ENCODE results near the gene TMEM117. TPM values are rescaled to one million over a fixed set of nuclear protein-coding genes. Genes with fewer than 3 reads are reported as not detected.

The TMEM117 gene
- polyA plus RNA-seq, 1 donor: 14.9 TPM

DNA sequence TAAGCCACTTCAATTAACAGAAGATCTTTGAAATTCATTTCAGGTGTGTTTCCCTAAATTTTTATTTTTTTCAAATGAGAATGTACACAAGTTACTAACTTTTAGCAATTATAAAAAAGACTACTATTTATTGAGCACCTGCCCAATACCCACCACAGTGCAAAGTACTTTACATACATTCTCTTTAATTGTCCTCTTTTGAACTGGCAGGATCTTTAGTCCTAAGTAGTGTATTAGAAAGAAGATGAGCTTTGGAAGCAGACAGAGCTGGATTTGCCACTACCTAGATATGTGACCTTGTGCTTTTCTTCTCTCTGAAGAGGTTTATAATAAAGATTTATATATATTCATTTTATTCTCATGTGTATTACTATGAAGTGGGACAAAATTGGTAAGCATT, 63.7 kb downstream of the TMEM117 start:
- Histone ChIP-seq H3K27ac (ENCODE audit: low read length) (no peak overlapping the region), H3K4me3 (ENCODE audit: low read length) (no peak overlapping the region), H3K27me3 (ENCODE audit: control insufficient read depth, insufficient read depth, low read length) (no peaks in the 10 kb centered on the region), H3K4me1 (ENCODE audit: control insufficient read depth, insufficient read depth, low read length) (no peaks in the 10 kb centered on the region), H3K36me3 (ENCODE audit: control insufficient read depth, insufficient read depth, low read length) (no peaks in the 10 kb centered on the region), H3K9me3 (ENCODE audit: control insufficient read depth, low read depth, low read length) (no peaks in the 10 kb centered on the region)
- no peak for DNase-seq

- Histone ChIP-seq H3K27me3 (ENCODE audit: control insufficient read depth, insufficient read depth, low read length) (no peaks in the 10 kb centered on the region), H3K4me1 (ENCODE audit: control insufficient read depth, insufficient read depth, low read length) (no peaks in the 10 kb centered on the region), H3K9me3 (ENCODE audit: control insufficient read depth, low read depth, low read length) (peaks cover 4% of the 10 kb centered on the region), H3K36me3 (ENCODE audit: control insufficient read depth, insufficient read depth, low read length) (no peaks in the 10 kb centered on the region), H3K4me3 (ENCODE audit: low read length) (no peak overlapping the region), H3K27ac (ENCODE audit: low read length) (no peak overlapping the region)
- no peak for DNase-seq
Observed at GRCh38 chr12:43903686-43904085, 67.8 kb downstream of the TMEM117 start.

- Histone ChIP-seq H3K4me3 (ENCODE audit: low read length) (no peak overlapping the region), H3K36me3 (ENCODE audit: control insufficient read depth, insufficient read depth, low read length) (no peaks in the 10 kb centered on the region), H3K27ac (ENCODE audit: low read length) (no peak overlapping the region), H3K27me3 (ENCODE audit: control insufficient read depth, insufficient read depth, low read length) (no peaks in the 10 kb centered on the region), H3K4me1 (ENCODE audit: control insufficient read depth, insufficient read depth, low read length) (no peaks in the 10 kb centered on the region), H3K9me3 (ENCODE audit: control insufficient read depth, low read depth, low read length) (no peaks in the 10 kb centered on the region)
- WGBS (ENCODE audit: insufficient coverage, low lambda C conversion rate): no CpG with 5 or more reads among the region's 1 CpG
- DNase-seq: no peak
Observed at GRCh38 chr12:43912859-43913258, 77.0 kb downstream of the TMEM117 start.

DNA sequence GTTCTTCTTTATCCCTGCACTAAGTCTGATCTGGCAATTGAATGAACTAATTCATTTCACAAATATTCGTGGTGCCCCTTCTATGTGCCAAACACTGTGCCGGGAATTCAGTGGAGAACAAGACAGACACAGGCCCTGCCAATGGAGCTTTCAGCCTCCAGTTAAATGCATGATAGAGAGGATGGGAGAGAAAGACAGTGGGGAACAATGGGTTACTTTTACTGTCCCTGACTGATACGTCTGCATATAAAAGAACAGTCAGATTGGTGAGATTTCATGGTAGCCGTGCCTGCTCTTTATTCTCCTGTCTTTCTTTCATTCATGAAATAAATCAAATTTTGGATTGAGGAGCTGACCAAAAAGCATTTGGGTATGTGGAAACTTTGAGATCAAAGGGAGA, 78.5 kb downstream of the TMEM117 start:
- no peaks in the 10 kb centered on the region for H3K36me3 ChIP-seq (ENCODE audit: control insufficient read depth, insufficient read depth, low read length)
- H3K4me1 ChIP-seq (ENCODE audit: control insufficient read depth, insufficient read depth, low read length): no peaks in the 10 kb centered on the region
- no peak overlapping the region for H3K27ac ChIP-seq (ENCODE audit: low read length)
- no peak for DNase-seq
- H3K9me3 ChIP-seq (ENCODE audit: control insufficient read depth, low read depth, low read length): no peaks in the 10 kb centered on the region
- H3K4me3 ChIP-seq (ENCODE audit: low read length): no peak overlapping the region
- 83% methylated on average over 1 of the region's 4 CpGs for WGBS (ENCODE audit: insufficient coverage, low lambda C conversion rate)
- no peaks in the 10 kb centered on the region for H3K27me3 ChIP-seq (ENCODE audit: control insufficient read depth, insufficient read depth, low read length)

DNA sequence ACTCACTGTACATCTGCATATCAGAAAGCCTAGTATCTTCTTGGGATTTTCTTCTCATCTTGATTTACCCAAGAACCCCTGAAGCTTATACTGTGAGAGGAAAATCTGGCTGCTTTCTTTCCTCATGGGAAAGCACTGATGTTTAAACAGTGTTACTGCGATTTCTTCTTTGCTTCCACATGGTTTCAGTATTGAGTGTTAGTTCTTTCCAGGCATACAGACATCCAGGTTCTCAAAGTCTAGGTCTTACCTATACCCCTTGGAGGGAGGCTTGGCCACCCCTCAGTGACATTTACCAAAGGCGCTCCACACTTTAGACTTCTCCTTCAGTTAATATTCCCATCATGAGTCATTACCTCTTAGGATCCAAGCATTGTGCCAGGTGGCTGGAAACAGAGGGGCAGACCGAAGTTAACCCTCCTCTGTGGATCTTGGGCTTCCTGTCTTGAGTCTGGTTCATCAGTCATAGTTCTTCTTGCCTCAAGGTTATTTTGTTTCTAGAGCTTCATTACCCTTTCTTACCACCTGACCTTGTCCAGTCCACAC, 79.1 kb downstream of the TMEM117 start:
- H3K9me3 ChIP-seq (ENCODE audit: control insufficient read depth, low read depth, low read length): no peaks in the 10 kb centered on the region
- no peaks in the 10 kb centered on the region for H3K4me1 ChIP-seq (ENCODE audit: control insufficient read depth, insufficient read depth, low read length)
- H3K4me3 ChIP-seq (ENCODE audit: low read length): no peak overlapping the region
- H3K27me3 ChIP-seq (ENCODE audit: control insufficient read depth, insufficient read depth, low read length): no peaks in the 10 kb centered on the region
- H3K27ac ChIP-seq (ENCODE audit: low read length): no peak overlapping the region
- 65% methylated on average over 2 of the region's 3 CpGs for WGBS (ENCODE audit: insufficient coverage, low lambda C conversion rate)
- no peaks in the 10 kb centered on the region for H3K36me3 ChIP-seq (ENCODE audit: control insufficient read depth, insufficient read depth, low read length)
- DNase-seq: no peak

- Histone ChIP-seq H3K4me3 (ENCODE audit: low read length) (no peak overlapping the region), H3K27me3 (ENCODE audit: control insufficient read depth, insufficient read depth, low read length) (no peaks in the 10 kb centered on the region), H3K4me1 (ENCODE audit: control insufficient read depth, insufficient read depth, low read length) (no peaks in the 10 kb centered on the region), H3K27ac (ENCODE audit: low read length) (no peak overlapping the region), H3K36me3 (ENCODE audit: control insufficient read depth, insufficient read depth, low read length) (no peaks in the 10 kb centered on the region), H3K9me3 (ENCODE audit: control insufficient read depth, low read depth, low read length) (no peaks in the 10 kb centered on the region)
- WGBS (ENCODE audit: insufficient coverage, low lambda C conversion rate): no CpG with 5 or more reads among the region's 2 CpGs
- DNase-seq: peak in 1 of 2 donors; percentile 5
Observed at GRCh38 chr12:43917896-43918295, 82.0 kb downstream of the TMEM117 start.

DNA sequence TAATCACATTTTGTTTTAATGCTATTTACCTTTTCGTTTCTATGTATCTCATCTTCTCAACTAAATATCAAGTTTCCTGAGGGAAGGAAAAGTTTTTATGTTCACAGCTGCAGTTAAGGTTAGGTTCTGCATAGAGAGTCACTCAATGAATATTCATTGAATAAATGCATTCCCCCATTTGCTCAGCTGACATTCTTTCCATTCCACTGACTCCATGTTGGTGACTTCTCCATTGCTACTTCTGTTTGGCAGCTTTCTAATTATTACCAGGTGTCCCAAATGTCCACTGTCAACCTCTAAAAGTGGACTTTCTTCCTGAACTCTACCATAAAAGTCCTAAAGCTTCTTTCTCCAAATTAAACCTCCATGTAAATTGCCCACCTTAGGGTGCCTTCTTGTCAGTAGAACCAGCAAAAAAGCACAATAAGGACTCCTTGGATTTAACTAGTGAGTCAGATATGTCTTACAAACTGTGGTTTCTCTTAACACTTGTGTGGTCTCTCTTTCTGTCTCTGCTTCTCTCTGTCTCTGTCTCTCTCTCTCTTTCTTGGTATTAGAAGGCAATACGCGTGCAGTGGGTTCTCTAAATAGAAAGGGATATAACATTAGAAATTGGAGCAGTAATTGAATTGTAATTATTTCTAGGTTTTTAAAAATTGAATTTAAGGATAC, 85.9 kb downstream of the TMEM117 start:
- Histone ChIP-seq H3K27me3 (ENCODE audit: control insufficient read depth, insufficient read depth, low read length) (no peaks in the 10 kb centered on the region), H3K9me3 (ENCODE audit: control insufficient read depth, low read depth, low read length) (no peaks in the 10 kb centered on the region), H3K4me1 (ENCODE audit: control insufficient read depth, insufficient read depth, low read length) (no peaks in the 10 kb centered on the region), H3K36me3 (ENCODE audit: control insufficient read depth, insufficient read depth, low read length) (peaks cover 3% of the 10 kb centered on the region), H3K4me3 (ENCODE audit: low read length) (no peak overlapping the region), H3K27ac (ENCODE audit: low read length) (no peak overlapping the region)
- DNase-seq: no peak
- 100% methylated on average over 1 of the region's 3 CpGs for WGBS (ENCODE audit: insufficient coverage, low lambda C conversion rate)

- 80% methylated on average over 1 of the region's 1 CpG for WGBS (ENCODE audit: insufficient coverage, low lambda C conversion rate)
- Histone ChIP-seq H3K36me3 (ENCODE audit: control insufficient read depth, insufficient read depth, low read length) (peaks cover 2% of the 10 kb centered on the region), H3K9me3 (ENCODE audit: control insufficient read depth, low read depth, low read length) (no peaks in the 10 kb centered on the region)
Observed at GRCh38 chr12:43930032-43930431, 94.2 kb downstream of the TMEM117 start.

GRCh38 chr12:43931187-43931586, 95.3 kb downstream of the TMEM117 start:
- no peak for DNase-seq
- H3K9me3 ChIP-seq (ENCODE audit: control insufficient read depth, low read depth, low read length): no peaks in the 10 kb centered on the region
- no peak overlapping the region for H3K27ac ChIP-seq (ENCODE audit: low read length)
- 100% methylated on average over 2 of the region's 2 CpGs for WGBS (ENCODE audit: insufficient coverage, low lambda C conversion rate)
- H3K4me1 ChIP-seq (ENCODE audit: control insufficient read depth, insufficient read depth, low read length): no peaks in the 10 kb centered on the region
- H3K27me3 ChIP-seq (ENCODE audit: control insufficient read depth, insufficient read depth, low read length): no peaks in the 10 kb centered on the region
- H3K36me3 ChIP-seq (ENCODE audit: control insufficient read depth, insufficient read depth, low read length): peaks cover 2% of the 10 kb centered on the region
- no peak overlapping the region for H3K4me3 ChIP-seq (ENCODE audit: low read length)

More at GRCh38 chr12:43930032-43930431, 94.2 kb downstream of the TMEM117 start:
- Histone ChIP-seq H3K27me3 (ENCODE audit: control insufficient read depth, insufficient read depth, low read length) (no peaks in the 10 kb centered on the region), H3K27ac (ENCODE audit: low read length) (no peak overlapping the region), H3K4me1 (ENCODE audit: control insufficient read depth, insufficient read depth, low read length) (no peaks in the 10 kb centered on the region), H3K4me3 (ENCODE audit: low read length) (no peak overlapping the region)
- no peak for DNase-seq

GRCh38 chr12:43935581-43935980, 99.7 kb downstream of the TMEM117 start:
- Histone ChIP-seq H3K4me1 (ENCODE audit: control insufficient read depth, insufficient read depth, low read length) (no peaks in the 10 kb centered on the region), H3K36me3 (ENCODE audit: control insufficient read depth, insufficient read depth, low read length) (peaks cover 2% of the 10 kb centered on the region), H3K27ac (ENCODE audit: low read length) (no peak overlapping the region), H3K9me3 (ENCODE audit: control insufficient read depth, low read depth, low read length) (no peaks in the 10 kb centered on the region), H3K27me3 (ENCODE audit: control insufficient read depth, insufficient read depth, low read length) (no peaks in the 10 kb centered on the region), H3K4me3 (ENCODE audit: low read length) (no peak overlapping the region)
- no CpG with 5 or more reads among the region's 1 CpG for WGBS (ENCODE audit: insufficient coverage, low lambda C conversion rate)
- DNase-seq: no peak

DNA sequence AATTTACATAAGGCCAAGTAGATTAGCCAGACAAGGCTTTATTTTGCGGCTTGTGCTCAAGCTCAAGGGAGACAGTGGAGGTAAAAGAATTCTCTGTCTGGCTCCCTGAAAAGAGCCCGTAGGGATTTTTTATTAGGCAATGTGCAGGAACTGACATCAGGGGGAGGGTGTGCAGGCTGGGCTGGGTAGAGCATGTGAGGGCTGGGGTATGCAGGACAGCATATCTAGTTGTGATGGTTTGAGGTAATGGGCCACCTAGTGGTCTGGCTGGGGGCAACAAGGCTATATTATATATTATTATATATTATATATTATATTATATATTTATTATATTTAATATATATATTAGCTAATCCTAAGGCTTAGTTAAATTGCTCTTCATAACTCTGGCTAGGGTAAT, 102.1 kb downstream of the TMEM117 start:
- no peaks in the 10 kb centered on the region for H3K36me3 ChIP-seq (ENCODE audit: control insufficient read depth, insufficient read depth, low read length)
- no peak overlapping the region for H3K27ac ChIP-seq (ENCODE audit: low read length)
- WGBS (ENCODE audit: insufficient coverage, low lambda C conversion rate): no CpG with 5 or more reads among the region's 2 CpGs
- no peaks in the 10 kb centered on the region for H3K9me3 ChIP-seq (ENCODE audit: control insufficient read depth, low read depth, low read length)
- H3K4me1 ChIP-seq (ENCODE audit: control insufficient read depth, insufficient read depth, low read length): no peaks in the 10 kb centered on the region
- DNase-seq: no peak
- H3K4me3 ChIP-seq (ENCODE audit: low read length): no peak overlapping the region
- no peaks in the 10 kb centered on the region for H3K27me3 ChIP-seq (ENCODE audit: control insufficient read depth, insufficient read depth, low read length)
